ENCODE results near the gene UNK. TPM values are rescaled to one million over a fixed set of nuclear protein-coding genes. Genes with fewer than 3 reads are reported as not detected.
"Not testable (repeated sequence)": the region's sequence is repeated elsewhere in the genome, so short reads cannot be mapped to it uniquely, and the experiment has no call there.

The UNK gene
- total and polyA plus RNA-seq, 9 donors = 12.7 to 58.1 (median 39.9) TPM

DNA sequence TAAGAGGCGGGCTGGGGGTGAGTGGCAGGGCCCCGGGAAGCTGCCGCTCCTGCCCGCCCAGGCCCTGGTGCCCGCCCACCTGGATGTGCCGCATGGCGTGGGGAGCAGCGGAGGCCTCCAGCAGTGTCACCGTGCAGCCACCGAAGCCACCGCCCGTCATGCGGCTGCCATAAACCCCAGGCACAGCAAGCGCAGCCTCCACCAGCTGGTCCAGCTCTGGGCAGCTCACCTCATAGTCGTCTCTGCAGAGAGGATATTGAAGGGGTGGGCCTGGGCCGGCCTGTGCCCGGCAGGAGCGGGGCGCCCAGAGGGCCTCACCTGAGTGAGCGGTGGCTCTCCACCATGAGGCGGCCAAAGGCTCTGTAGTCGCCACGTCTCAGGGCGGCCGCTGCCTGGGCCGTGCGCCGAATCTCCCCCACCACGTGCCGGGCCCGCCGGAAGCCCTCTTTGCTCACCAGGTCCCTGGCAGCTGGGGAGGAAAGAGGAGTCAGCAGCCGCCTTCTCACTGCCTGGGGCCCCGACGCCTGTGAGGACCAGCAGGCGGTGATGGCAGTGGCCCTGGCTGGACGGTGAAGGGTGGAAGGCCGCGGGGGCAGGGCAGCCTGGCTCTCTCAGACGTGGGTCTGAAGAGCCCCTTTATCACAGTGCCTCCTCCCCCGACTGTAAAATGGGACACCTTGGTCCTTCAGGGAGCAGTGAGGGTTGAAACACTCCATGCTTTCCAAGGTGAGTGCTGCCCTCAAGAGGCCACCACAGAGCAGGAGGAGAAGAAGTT lies 26.3 kb upstream of the UNK start:
- Histone ChIP-seq H3K27me3 (no peaks in the 10 kb centered on the region), H3K4me1 (ENCODE audit: insufficient read depth) (peaks cover 3% of the 10 kb centered on the region), H3K27ac (no peak overlapping the region), H3K9me3 (no peaks in the 10 kb centered on the region), H3K4me3 (no peak overlapping the region), H3K36me3 (no peaks in the 10 kb centered on the region)
- intact Hi-C loops (cut with DNase I) = no loop called here
- TF ChIP-seq POLR2A (IDR thresholded peaks at IDR 0.05) = no peak
- no peak for TF ChIP-seq EP300 (IDR thresholded peaks at IDR 0.05)
- no peak for DNase-seq
- WGBS, 3 donors = 83 to 89% (median 88%) methylated on average over 35 to 41 of the region's 41 CpGs

GRCh38 chr17:75759457-75759856 lies 25.1 kb upstream of the UNK start:
- H3K27ac ChIP-seq = no peak overlapping the region
- TF ChIP-seq, protein P1, sequence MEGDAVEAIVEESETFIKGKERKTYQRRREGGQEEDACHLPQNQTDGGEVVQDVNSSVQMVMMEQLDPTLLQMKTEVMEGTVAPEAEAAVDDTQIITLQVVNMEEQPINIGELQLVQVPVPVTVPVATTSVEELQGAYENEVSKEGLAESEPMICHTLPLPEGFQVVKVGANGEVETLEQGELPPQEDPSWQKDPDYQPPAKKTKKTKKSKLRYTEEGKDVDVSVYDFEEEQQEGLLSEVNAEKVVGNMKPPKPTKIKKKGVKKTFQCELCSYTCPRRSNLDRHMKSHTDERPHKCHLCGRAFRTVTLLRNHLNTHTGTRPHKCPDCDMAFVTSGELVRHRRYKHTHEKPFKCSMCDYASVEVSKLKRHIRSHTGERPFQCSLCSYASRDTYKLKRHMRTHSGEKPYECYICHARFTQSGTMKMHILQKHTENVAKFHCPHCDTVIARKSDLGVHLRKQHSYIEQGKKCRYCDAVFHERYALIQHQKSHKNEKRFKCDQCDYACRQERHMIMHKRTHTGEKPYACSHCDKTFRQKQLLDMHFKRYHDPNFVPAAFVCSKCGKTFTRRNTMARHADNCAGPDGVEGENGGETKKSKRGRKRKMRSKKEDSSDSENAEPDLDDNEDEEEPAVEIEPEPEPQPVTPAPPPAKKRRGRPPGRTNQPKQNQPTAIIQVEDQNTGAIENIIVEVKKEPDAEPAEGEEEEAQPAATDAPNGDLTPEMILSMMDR (IDR thresholded peaks at IDR 0.05) = no peak
- TF ChIP-seq POLR2A (IDR thresholded peaks at IDR 0.05) (no peak), EP300 (IDR thresholded peaks at IDR 0.05) (no peak)
- no peaks in the 10 kb centered on the region for H3K27me3 ChIP-seq
- peaks cover 9% of the 10 kb centered on the region for H3K4me1 ChIP-seq (ENCODE audit: insufficient read depth)
- no peak for DNase-seq
- intact Hi-C loops (cut with DNase I) = no loop called here
- H3K36me3 ChIP-seq = no peaks in the 10 kb centered on the region
- WGBS, 3 donors = 76 to 95% (median 78%) methylated on average over 3 of the region's 3 CpGs
- no peaks in the 10 kb centered on the region for H3K9me3 ChIP-seq
- no peak overlapping the region for H3K4me3 ChIP-seq

DNA sequence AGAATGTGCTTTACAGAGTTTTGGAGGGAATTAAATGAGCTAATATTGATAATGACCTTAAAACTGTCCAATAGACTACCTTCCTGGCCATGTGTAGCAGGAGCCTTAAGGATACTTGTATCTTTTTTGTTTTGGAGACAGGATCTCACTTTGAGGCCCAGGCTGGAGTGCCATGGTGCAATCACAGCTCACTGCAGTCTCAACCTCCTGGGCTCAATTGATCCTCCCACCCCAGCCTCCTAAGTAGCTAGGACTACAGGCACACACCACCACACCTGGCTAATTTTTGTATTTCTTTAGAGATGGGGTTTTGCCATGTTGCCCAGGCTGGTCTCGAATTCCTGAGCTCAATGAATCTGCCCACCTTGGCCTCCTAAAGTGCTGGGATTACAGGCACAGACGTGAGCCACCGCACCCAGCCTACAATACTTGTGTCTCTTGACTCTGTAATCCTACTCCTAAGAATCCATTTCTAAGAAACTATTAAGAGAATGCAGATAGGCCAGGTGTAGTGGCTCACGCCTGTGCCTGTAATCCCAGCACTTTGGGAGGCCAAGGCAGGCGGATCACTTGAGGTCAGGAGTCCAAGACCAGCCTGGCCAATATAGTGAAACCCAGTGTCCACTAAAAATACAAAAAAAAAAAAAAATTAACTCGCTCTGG lies 24.5 kb upstream of the UNK start:
- H3K27me3 ChIP-seq; H3K4me3 ChIP-seq; intact Hi-C loops (cut with DNase I); H3K27ac ChIP-seq; H3K9me3 ChIP-seq; DNase-seq; H3K36me3 ChIP-seq: not testable (repeated sequence)
- WGBS, 3 donors = 94 to 96% (median 95%) methylated on average over 6 of the region's 6 CpGs
- H3K4me1 ChIP-seq (ENCODE audit: insufficient read depth) = peaks cover 11% of the 10 kb centered on the region

DNA sequence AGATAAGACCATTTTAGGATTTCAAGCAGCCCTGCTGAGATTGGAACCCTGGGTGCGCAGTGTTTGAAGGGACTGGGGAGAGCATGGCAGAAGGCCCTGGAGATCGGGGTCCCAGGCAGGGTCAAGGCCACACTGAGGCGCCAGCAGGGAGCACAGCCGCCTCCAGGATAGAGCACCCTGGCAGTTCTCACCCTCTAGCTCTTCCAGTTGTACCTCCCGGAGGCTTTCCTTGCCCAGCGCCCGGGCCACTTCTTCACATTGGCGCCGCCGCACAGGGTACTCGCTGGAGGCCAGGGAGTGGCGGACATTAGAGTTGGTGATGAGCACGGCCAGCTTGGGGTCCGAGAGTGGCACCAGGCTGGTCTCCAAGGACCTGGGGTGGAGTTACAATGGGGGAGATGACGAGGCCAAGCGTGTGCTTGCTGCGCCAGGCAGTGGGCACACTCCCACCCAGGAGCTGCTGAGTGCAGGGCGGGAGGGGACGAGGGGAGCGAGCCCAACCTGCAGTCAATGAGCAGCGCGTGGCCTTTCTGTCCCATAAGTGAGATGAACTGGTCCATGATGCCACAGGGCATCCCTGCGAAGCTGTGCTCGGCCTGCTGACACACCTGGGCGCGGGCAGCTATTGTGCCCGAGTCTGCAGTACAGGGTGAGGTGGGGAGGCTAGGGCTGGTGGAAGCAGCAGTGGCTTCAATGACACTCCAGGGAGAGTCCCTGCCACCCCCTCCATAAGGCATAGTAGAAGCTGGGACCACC lies 21.9 kb upstream of the UNK start:
- TF ChIP-seq, protein P1 (IDR thresholded peaks at IDR 0.05) = no peak
- TF ChIP-seq EP300 (IDR thresholded peaks at IDR 0.05) (no peak), POLR2A (IDR thresholded peaks at IDR 0.05) (no peak)
- Histone ChIP-seq H3K27me3 (no peaks in the 10 kb centered on the region), H3K36me3 (no peaks in the 10 kb centered on the region), H3K4me3 (no peak overlapping the region), H3K27ac (no peak overlapping the region), H3K4me1 (ENCODE audit: insufficient read depth) (peaks cover 11% of the 10 kb centered on the region), H3K9me3 (no peaks in the 10 kb centered on the region)
- intact Hi-C loops (cut with DNase I) = no loop called here
- 93% methylated on average over 27 of the region's 27 CpGs for WGBS, 3 donors
- no peak for DNase-seq

DNA sequence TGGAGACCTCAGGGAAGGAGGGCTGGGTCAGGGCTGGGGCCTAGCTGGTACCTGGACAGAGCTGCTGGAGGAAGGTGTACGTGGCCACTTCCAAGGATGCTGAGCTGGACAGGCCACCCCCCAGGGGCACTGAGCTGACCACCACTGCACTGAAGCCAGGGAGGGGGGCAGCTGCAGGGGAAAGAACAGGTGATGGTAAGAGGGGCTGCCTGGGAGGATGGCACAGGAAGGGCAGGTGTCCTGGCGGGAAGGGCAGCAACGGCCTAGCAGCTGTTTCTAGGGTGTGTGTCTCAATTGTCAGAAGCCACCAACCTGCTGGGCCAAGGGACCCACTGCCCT lies 21.4 kb upstream of the UNK start:
- WGBS, 3 donors = 91 to 93% (median 92%) methylated on average over 3 of the region's 3 CpGs
- Histone ChIP-seq H3K27me3 (no peaks in the 10 kb centered on the region), H3K36me3 (no peaks in the 10 kb centered on the region), H3K4me3 (no peak overlapping the region), H3K27ac (no peak overlapping the region), H3K4me1 (ENCODE audit: insufficient read depth) (peaks cover 11% of the 10 kb centered on the region), H3K9me3 (no peaks in the 10 kb centered on the region)
- no peak for TF ChIP-seq POLR2A (IDR thresholded peaks at IDR 0.05)
- no peak for TF ChIP-seq EP300 (IDR thresholded peaks at IDR 0.05)
- TF ChIP-seq, protein P1 (IDR thresholded peaks at IDR 0.05) = no peak
- intact Hi-C loops (cut with DNase I) = no loop called here
- no peak for DNase-seq

Data from ovary (tissue), 9 donors.